ENCODE measurements around the gene SPAST.
"Not testable (repeated sequence)": the region's sequence is repeated elsewhere in the genome, so short reads cannot be mapped to it uniquely, and the experiment has no call there.

DNA sequence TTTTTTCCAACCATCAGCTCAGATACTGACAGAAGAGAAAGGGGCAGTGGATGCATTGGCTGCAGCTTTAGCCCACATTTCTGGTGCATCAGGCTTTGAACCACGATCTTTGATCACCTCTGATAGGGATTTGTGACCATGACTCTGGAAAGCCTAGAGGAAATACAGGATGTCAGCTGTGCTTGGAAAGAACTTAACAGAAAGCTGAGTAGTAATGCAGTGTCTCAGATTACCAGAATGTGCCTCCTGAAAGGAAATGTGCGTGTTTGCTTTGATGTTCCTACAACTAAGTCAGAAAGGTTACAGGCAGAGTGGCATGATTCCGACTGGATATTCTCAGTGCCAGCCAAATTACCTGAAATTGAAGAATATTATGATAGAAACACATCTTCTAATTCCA, 140.1 kb downstream of the SPAST start:
- not testable (repeated sequence) for TF ChIP-seq POLR2A, POLR2AphosphoS5 (IDR thresholded peaks at IDR 0.05; ENCODE audit: low read depth, low read length)
